HL-60/S4 (cell line): ENCODE data around the gene EFCAB10.

ENCODE experiments used
- in situ Hi-C: fragments of 300-500 bp; cut with MboI; formaldehyde crosslinking; loops from 2 replicates; pipeline ENCODE4 v1.14.3; 2022; ENCODE audit warnings: low sequenced_read_pairs

Gene EFCAB10, protein sequence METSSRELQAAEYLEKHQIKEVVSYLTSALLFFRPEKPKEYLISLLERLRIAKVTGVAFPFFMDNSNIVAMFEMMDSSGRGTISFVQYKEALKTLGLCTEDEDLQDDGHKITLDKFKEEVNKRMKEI

DNA sequence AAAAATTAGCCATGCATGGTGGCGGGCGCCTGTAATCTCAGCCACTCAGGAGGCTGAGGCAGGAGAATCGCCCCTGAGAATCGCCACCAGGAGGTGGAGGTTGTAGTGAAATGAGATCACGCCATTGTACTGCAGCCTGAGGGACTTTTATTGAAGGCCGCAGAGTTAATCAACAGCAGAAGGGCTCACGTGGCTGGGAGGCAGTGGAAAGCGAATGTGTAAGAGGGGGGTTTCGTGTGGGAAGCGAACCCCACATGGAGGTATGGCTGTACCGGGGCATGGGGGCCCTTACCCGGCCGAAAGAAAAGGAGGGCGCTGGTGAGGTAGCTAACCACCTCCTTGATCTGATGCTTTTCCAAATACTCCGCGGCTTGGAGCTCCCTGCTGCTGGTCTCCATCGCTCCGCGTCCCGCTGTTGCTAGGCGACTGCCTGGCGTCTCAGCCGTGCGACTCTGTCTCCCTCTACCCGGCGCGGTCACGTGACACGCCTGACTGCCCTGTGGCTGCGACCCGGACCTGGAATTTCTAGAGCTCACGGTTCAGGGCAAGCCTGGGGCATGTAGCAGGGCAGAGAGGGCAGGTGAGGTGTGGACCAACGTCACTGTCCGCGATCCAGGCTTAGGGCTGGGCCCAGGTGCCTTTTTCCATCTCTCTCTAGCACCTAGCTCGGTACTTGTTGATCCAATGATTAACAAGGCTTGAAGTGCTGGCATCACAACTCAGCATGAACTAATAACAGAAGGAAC lies at the start of gene EFCAB10:
Gene EFCAB10 (minus strand): TSS at position 428 of the 746 bp plus-strand sequence. CDS start 30 bp downstream, at position 398.
- in situ Hi-C loops, result no loop called here

DNA sequence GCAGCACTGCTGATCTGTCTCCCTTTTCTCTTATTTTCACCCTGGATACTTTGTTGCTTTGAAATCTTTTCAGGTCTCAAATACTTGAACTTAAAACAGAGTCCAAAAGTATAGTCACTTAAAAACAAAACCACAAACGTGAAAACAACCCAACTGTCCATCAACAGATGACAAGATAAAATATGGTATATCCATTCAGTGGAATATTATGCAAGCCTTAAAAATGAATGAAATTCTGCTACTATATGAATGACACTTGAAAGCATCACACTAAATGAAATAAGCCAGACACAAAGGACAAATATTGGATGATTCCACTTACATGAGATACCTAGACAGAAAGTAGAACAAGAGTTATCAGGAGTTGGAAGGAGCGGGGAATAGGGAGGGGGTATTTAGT lies 44.7 kb upstream of the EFCAB10 start:
- in situ Hi-C loops, result no loop called here

DNA sequence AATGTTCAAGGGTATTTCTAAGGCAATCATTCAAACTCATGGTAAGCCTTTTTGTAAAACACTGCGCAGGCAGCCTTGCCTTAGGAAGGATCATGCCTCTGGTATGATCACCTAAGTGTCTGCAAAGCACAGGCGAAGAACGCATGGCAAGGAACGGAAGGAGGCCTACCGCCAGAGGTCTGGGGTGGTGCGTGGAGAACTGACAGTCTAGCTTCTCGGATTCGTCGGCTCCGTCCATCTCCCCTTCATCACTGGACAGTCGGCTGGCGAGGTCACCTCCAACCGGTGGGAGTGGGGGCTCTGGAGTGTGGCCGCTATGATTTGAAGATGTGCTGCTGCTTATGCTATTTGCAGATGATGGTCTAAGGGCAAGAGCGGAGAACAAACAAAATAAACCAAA lies 42.6 kb upstream of the EFCAB10 start:
- in situ Hi-C loops, result no loop called here

DNA sequence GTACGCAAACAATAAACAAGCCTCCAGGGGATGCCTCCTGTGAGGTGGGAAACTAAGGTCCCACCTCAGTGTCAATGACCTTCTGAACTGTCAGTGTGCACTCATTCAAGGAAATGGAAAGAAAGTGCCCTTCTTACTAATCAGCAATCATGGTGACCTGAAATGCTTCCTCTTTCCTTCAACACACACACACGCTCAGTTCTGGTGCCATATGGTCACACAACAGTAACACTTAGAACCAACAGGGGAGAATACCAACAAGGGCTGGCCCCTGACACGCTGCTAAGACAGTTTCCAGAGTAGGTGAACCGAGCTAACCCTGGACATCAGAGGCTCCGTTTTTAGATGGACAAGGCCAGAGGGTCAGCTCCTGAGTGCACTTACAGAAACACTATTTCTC lies 42.1 kb upstream of the EFCAB10 start:
- in situ Hi-C loops, result no loop called here

DNA sequence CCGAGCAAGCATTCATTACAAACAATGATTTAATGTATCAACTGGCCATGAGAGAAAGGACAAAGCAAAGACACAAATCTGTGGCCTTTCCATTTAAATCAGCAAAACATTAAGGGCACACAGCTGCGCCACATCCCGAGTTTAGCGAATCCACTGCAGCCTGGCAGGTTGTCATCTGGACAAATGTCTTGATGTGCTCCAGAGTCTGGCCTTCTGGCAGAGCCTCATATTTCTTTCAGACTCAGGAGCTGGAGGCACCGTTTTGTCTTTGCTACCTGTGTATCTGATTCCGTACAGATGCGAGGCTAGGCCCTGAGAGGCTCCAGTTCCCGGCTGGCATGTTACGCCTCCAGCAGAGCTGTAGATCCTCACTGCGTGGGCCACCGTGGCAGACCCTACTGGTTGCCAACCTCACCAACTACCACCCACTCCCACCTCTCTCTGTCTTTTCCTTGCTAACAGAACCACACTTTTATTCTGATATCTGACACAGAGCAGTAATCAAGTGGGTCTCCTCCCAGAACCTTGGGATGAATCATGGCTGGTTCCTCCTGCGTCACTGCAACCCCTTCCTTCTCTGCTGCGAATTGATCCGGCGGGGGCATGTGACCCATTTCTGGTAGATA lies 40.9 kb upstream of the EFCAB10 start:
- in situ Hi-C loops, result no loop called here

DNA sequence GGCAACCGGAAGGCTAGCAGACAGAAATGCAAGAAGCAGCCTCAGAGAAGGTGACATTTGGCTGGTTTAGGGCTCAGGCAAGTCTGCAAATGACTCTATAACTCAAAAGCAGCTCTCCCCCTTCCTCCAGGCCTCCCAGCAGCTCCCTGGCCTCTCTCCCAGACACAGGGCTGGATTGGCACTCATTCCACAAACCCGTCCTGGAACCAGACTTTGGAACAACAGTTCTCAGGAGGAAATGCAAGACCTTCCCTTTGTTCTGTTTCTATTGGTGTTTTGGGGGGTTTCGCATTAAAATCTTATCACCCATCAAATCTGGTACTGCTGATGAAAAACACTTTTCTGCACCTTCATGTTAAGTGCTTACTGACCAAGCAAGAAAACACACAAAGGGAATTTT lies 40.3 kb upstream of the EFCAB10 start:
- in situ Hi-C loops, result no loop called here

DNA sequence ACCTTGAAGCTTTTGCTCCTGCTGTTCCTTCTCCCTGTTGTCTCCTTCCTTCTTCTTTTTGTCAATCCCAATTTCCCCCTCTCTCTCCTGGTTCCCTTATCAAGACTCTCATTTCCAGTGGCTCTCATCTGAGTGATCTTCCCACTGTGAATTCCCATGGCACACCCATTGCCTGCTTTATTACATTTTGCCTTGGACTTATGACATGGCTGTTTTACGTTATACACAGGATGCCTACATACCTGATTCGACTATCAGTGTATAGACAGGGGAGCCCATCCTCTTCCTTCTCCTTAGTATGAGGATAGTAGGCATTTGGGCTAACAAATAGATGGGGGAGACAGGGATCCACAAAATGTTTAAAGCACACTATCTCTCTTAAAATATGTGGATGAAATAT lies 39.9 kb upstream of the EFCAB10 start:
- in situ Hi-C loops, result no loop called here

DNA sequence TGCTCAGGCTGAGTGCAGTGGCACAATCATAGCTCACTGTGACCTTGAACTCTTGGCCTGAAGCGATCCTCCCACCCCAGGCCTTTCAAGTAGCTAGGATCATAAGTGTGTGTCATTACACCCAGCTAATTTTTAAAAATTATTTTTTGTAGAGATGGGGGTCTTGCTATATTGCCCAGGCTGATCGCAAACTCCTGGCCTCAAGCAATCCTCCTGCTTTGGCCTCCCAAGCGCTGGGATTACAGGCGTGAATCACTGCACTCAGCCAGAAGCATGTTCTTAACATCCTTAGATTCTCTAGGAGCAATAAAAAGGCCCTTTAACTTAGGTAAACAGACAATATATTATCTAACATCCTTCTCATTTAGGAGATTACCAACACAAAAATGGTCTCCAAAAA lies 38.3 kb upstream of the EFCAB10 start:
- in situ Hi-C loops, result no loop called here

DNA sequence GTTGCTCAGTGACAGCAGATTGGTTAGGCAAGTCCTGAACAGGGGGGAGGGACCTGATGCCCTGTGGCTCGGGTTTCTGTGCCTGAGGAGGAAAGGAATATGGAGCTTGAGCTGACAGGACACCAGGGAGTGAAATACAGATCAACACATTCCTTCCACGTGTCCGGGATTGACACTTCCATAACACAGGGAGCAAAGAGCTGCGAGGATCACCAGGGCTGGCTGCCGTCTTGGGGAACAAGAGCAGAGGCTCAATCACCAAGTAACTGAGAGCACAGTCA lies 36.7 kb upstream of the EFCAB10 start:
- in situ Hi-C loops, result no loop called here

DNA sequence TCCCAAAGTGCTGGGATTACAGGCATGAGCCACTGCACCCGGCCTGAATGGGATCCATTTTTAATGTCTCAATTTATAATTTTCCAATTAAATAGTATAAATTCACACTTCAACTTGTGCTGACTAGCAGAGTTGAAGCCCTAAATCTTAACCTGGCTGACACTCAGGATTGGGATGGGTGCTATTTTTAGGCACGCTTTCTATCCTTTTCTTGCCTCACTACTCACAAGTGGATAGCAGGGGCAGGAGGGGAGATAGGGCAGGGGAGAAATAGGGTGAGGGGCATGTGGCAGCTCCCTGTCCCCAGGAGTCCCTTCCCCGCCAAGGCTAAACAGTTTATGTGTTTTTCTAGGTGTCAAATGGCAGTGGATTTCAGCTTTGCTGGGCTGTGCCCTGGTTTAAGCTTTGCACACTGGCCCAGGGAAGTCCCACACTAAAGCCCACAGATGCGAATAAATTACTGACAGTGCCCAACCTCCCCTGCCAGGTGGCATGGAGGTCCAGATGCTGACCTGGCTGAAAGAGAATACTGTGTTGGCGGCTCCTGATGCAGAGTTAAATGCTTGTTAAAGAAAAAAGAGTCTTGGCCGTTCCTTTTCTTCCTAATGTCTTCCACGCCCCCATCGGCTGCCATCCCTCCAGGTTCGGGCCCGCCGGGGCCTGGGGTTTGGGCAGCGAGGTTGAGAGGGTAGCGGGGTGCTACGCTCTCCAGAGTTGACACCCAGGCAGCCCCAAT lies 36.2 kb upstream of the EFCAB10 start:
- in situ Hi-C loops, result no loop called here

DNA sequence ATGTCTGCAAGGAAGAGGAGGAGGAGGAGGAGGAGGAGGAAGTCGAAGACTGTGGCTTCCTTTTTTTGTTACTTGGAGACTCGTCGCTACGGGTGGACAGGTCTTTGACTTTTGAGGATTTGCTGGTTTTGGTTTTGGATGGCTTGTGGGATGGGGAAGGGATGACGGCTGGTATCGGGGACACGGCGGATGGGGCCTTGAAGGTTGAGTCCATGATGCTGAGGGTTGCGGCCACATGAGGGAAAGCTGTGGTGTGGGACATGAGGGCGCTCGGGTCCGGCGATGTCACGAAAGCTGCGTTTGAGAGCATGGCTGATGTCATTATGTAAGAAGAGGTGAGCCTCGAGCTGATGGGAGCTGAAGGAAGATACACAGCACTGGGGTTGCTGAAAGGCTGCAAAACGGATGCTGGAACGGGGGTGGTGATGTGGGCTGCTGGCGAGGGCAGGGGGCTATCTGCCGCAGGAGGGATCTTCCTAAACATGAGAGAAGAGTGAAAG lies 33.1 kb upstream of the EFCAB10 start:
- in situ Hi-C loops, result no loop called here

DNA sequence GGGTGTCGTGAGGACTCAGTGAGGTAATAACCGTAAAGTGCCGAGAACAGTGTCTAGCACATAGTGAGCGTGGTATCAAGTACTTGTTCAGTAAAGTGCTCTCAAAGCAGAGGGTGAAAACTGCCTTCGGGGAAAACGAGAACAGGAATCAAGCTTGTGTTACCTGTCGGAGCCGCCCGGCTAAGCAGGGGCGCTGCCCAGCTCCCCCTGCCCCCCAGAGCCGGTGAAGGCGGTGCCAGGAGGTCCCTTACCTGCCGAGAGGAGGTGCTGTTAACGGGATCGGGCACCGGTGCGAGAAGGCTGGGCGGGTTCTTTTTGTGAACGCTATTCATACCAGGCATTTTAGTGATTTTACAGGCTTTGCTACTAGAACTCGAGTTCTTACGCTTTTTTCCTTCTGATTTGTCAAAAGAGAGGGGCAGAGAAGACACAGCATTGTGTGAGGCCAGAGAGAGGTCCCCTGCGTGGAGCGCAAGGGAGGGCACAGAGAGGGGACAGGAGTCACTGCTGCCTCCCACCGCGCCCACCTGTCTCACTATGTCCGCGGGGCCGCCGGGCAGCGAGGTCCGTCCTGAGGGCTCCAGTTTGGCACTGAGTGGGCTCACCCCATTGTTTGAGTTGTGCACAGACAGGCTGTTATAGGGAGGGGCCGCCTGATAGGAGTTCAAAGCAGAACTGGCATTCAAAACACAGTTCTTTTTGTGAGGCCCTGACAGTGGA lies 32.5 kb upstream of the EFCAB10 start:
- in situ Hi-C loops, result no loop called here

DNA sequence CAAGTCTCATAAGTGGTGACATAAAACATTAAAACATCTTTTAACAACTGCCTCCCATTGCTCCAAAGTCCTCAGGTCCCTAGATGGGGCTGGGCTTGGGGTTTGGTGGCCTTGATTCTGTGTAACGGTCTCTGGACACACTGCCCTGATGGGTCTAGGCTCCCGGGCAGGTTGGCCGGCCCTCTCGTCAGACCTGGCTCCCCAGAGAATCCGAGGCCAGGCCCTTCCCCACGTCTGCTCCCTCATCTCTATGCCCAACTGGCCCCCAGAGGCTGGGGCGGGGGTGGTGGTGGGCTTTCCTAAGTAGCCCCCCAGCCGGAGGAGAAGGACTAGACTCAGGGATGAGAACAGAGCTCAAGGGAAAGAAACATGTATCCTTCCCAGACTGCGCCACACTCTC lies 31.5 kb upstream of the EFCAB10 start:
- in situ Hi-C loops, result no loop called here

DNA sequence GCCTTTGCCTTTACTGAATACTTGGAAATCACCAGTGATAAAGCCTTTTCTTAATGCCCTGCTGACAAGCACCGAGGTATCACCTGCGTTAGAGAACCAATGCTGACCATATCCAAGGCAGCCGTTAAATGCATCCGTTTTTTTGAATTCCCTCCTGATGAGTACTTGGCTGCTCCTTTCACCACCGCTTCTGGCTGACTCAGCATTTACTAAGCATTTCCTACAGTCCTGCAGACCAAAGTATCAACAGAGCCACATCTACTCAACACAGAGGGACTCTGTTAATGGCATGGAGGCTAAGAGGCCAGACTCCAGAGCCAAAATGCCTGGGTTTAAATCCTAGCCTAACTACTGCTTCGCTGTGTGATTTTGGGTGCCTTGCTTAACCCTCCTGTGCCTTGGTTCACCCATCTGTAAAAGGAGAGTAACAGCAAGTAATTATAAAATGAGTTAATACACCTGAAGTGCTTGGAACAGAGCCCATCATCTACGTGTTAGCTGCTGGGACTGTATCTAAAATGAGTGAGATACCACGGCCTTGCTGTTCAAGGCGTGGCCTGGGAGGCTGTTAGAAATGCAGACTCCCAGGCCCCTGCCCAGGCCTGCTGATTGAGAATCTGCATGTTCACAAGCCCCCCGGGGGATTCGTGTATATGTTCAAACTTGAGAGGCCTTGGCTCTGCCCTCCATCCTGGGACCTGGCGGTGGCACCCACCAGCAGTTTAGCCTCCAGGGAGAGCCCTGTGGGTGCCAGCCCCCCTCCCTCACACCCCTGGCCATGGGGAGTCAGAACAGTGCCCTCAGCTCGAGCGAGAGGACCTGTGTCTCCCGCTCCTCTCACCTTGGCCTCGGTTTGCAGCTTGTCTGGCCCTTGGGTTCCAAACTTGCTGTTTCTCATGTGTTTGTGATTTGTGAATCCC lies 30.8 kb upstream of the EFCAB10 start:
- in situ Hi-C loops, result no loop called here

DNA sequence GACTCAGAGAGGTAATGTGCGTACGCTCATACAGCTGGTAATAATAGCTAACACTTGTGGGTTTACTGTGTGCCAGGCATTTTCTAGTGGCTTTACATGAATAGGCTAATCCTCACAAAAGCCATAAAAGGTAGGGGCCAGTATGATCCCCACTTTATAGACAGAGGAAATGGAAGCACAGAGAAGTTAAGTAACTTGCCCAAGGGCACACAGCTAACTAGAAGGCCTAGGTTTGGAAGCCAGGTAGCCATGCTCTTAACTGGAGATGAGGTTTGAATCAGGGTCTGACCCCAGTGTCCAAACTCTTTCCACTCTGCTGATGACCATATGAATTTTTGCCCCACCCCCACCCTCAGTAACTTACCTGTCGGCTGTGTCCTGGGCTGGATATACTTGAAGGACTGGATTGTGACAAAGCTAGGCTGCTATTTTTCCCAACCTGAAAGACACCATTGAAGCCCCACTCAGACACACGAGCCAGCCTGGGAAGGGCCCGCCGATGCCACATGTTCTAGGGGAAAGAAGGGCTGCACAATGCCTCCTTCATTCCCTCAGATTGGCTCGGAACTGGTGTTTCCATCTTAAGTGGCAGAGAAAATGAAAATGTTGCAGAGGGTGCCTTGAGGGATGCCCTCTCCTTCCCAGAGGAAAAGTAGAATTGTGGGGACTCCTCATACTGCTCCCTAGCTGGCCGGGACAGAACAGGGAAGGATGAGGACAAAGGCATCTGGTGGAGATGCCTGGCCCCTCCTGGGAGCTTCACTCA lies 29.1 kb upstream of the EFCAB10 start:
- in situ Hi-C loops, result no loop called here

DNA sequence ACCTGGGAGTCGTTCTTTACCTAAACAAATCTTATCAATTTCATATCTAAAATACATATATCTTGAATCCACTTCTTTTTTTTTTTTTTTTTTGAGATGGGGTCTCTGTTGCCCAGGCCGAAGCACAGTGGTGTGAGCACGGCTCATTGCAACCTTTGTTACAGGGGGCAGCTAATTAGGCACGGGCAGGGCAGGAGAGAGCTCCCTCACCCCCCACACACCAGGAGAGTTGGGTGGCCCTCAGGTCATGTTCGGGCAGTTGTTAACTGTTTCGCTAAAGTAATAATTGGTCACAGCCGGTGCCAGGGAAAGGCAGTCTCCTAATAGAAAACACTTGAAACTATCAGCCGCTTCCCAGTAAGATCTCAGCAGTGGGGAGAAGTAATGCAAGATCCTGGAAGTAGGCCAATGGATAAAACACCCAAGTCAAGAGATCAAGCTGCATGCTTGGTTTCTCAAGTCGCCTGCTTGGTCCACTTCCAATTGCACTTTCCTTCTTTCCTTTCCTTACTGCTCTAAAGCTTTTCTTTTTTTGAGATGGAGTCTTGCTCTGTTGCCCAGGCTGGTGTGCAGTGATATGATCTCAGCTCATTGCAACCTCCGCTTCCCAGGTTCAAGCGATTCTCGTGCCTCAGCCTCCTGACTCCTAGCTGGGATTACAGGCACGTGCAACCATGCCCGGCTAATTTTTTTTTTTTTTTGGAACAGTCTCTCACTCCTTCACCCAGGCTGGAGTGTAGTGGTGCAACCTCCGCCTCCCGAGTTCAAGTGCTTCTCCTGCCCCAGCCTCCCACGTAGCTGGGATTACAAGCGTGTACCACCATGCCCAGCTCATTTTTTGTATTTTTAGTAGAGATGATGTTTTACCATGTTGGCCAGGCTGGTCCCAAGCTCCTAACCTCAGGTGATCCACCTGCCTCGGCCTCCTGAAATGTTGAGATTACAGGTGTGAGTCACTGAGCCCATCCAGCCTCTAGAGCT lies 21.3 kb upstream of the EFCAB10 start:
- in situ Hi-C loops, result no loop called here

DNA sequence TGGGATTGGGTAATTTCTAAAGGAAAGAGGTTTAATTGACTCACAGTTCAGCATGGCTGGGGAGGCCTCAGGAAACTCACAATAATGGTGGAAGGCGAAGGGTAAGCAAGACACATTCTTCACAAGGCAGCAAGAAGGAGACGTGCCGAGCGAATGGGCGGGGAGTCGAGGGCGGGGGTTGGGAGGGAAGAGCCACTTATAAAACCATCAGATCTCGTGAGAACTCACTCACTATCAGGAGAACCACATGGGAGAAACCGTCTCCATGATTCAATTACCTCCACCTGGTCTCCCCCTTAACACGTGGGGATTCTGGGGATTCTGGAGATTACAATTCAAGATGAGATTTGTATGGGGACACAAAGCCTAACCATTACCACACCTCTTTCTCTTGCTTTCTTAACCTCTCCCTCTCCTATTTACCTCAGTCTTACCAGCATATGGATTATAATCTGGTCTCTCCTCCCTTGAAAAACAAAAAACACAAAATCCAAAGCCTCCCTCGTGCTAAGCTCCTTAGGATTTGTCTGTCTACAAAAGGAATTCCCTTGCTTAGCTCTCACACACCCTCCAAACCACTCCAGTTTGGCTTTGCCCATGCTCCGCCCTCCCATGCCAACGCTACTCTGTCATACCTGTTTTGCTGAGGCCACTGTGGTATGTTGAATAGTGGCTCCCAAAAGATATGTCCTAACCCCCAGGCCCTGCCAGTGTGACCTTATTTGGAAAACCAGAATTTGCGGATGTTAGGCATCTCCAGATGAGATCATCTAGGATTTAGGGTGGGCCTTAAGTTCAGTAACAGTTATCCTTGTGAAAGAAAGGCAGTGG lies 19.6 kb upstream of the EFCAB10 start:
- in situ Hi-C loops, result no loop called here
